Endothelial cell of umbilical vein (primary cell): ENCODE data around the gene TMEM214. TPM values are rescaled to one million over a fixed set of nuclear protein-coding genes. Genes with fewer than 3 reads are reported as not detected.

Source experiments
- BruUV-seq: library from RNA; stranded (reverse); fragments of 400-500 nt; replicated peaks from 2 replicates; lab custom pipeline; 2021; lab: Mats Ljungman, UMichigan
- CTCF ChIA-PET: fragments of 300-600, 350-600 bp; sonication (Branson Sonifier 250); formaldehyde crosslinking; loops from one replicate; lab custom pipeline; 2021; ENCODE audit warnings: antibody characterized with exemption, inconsistent platforms; lab: Charles Lee
- POLR2A ChIA-PET: fragments of 300-600, 350-600 bp; sonication (Branson Sonifier 250); formaldehyde crosslinking; loops from one replicate; lab custom pipeline; 2021; ENCODE audit warnings: antibody characterized with exemption, inconsistent platforms; lab: Charles Lee
- DNase-seq: peaks from one replicate; pipeline ENCODE4 v3.0.0-alpha.2; 2011; ENCODE audit warnings: low read depth, low spot score
- FAIRE-seq: peaks from 2 replicates; lab custom pipeline; 2011; peaks lifted over from hg19 to GRCh38; lab: Jason Lieb, UNC
- H2AFZ ChIP-seq: 2 replicates; pipeline ENCODE4 v1.6.0; 2012; ENCODE audit warnings: low read depth, low read length, control low read depth, inconsistent platforms
- H3K27ac ChIP-seq: 2 replicates; pipeline ENCODE4 v1.5.1; 2011; ENCODE audit warnings: low read depth, mild to moderate bottlenecking, control low read depth, low read length, moderate library complexity; ENCODE audit not compliant: insufficient read depth
- H3K27me3 ChIP-seq, 2 experiments: 2 replicates each; pipeline versions ENCODE4 v1.6.0 to v1.6.1; 2011; ENCODE audit warnings: low read length in 2 of 2, mixed read lengths in 1 of 2; ENCODE audit not compliant: control insufficient read depth in 2 of 2, insufficient read depth in 2 of 2
- H3K36me3 ChIP-seq, 2 experiments: 2 replicates in 1 of 2; 3 replicates in 1 of 2; pipeline ENCODE4 v1.5.1; 2011; ENCODE audit warnings: low read length in 2 of 2, mild to moderate bottlenecking in 1 of 2, moderate library complexity in 1 of 2; ENCODE audit not compliant: control insufficient read depth in 2 of 2, insufficient read depth in 2 of 2; ENCODE audit errors: extremely low read depth in 1 of 2
- H3K4me1 ChIP-seq: 3 replicates; pipeline ENCODE4 v1.5.1; 2011; ENCODE audit warnings: mild to moderate bottlenecking, low read length; ENCODE audit not compliant: control insufficient read depth, insufficient read depth; ENCODE audit errors: extremely low read depth
- H3K4me2 ChIP-seq: 2 replicates; pipeline ENCODE4 v1.6.1; 2011; ENCODE audit warnings: low read length, control low read depth, mixed read lengths; ENCODE audit not compliant: insufficient read depth
- H3K4me3 ChIP-seq, 3 experiments: fragments of 200-600 bp in 1 of 3; sonication (generic), shearing (Covaris generic) in 1 of 3; replicated peaks in 1 of 3; 2 replicates each; pipeline ENCODE4 v1.5.1; 2011 to 2016; ENCODE audit warnings: control low read depth in 3 of 3, low read length in 3 of 3, mild to moderate bottlenecking in 2 of 3, inconsistent platforms in 1 of 3, low read depth in 1 of 3, moderate library complexity in 1 of 3; ENCODE audit not compliant: insufficient read depth in 1 of 3
- H3K79me2 ChIP-seq: 2 replicates; pipeline ENCODE4 v1.6.0; 2012; ENCODE audit warnings: low read length, inconsistent platforms; ENCODE audit not compliant: control insufficient read depth, insufficient read depth
- H3K9ac ChIP-seq: replicated peaks from 2 replicates; pipeline ENCODE3; 2011; ENCODE audit warnings: low read length, control low read depth; ENCODE audit not compliant: insufficient read depth; ENCODE audit errors: extremely low read depth
- H3K9me1 ChIP-seq: replicated peaks from 3 replicates; pipeline ENCODE4 v1.6.0; 2011; ENCODE audit warnings: mild to moderate bottlenecking, low read length; ENCODE audit not compliant: control insufficient read depth, insufficient read depth; ENCODE audit errors: extremely low read depth
- H3K9me3 ChIP-seq: replicated peaks from 2 replicates; pipeline ENCODE4 v1.5.1; 2012; ENCODE audit warnings: low read length, inconsistent platforms; ENCODE audit not compliant: control insufficient read depth, insufficient read depth
- H4K20me1 ChIP-seq: replicated peaks from 2 replicates; pipeline ENCODE3; 2011; ENCODE audit warnings: mild to moderate bottlenecking, low read length; ENCODE audit not compliant: control insufficient read depth, insufficient read depth; ENCODE audit errors: extremely low read depth
- EZH2 ChIP-seq: IDR thresholded peaks from 2 replicates; pipeline ENCODE4 v1.6.1; 2012; ENCODE audit warnings: borderline replicate concordance, low read depth, mild to moderate bottlenecking, moderate library complexity, low read length, inconsistent platforms; ENCODE audit not compliant: severe bottlenecking
- FOS ChIP-seq: IDR thresholded peaks from 2 replicates; pipeline ENCODE4 v1.6.1; 2011; ENCODE audit warnings: mild to moderate bottlenecking, low read length, moderate library complexity, borderline replicate concordance; ENCODE audit not compliant: insufficient read depth
- GATA2 ChIP-seq: IDR thresholded peaks from 2 replicates; pipeline ENCODE4 v1.7.0; 2011; ENCODE audit warnings: low read depth, mild to moderate bottlenecking, moderate library complexity, mixed read lengths, low read length; ENCODE audit not compliant: insufficient read length, insufficient read depth
- JUN ChIP-seq: IDR thresholded peaks from 2 replicates; pipeline ENCODE4 v1.6.1; 2011; ENCODE audit warnings: borderline replicate concordance, low read depth; ENCODE audit not compliant: insufficient read length, insufficient read depth
- MYC ChIP-seq: IDR thresholded peaks from one replicate; pipeline ENCODE4 v1.6.1; 2011; ENCODE audit warnings: mild to moderate bottlenecking, low read depth, low read length
- POLR2A ChIP-seq: IDR thresholded peaks from 2 replicates; pipeline ENCODE4 v1.6.1; 2012; ENCODE audit warnings: low read depth, mild to moderate bottlenecking, control low read depth, low read length
- POLR2AphosphoS5 ChIP-seq: IDR thresholded peaks from 2 replicates; pipeline ENCODE4 v1.6.1; 2012; ENCODE audit warnings: low read depth, mild to moderate bottlenecking, control low read depth, low read length, moderate library complexity; ENCODE audit not compliant: insufficient read depth
- dilution Hi-C: fragments of 300-500 bp; cut with MboI; formaldehyde crosslinking; loops from one replicate; pipeline ENCODE4 v1.15.0; 2019; ENCODE audit warnings: low sequenced_read_pairs; ENCODE audit not compliant: extremely low pct_ligation_motif_present
- intact Hi-C: fragments of 100-400 bp; cut with micrococcal nuclease; formaldehyde crosslinking; loops from one replicate; pipeline ENCODE4 v1.10.0; 2022
- polyA plus RNA-seq, 4 experiments: library from polyadenylated mRNA; depleted of rRNA in 3 of 4; stranded (reverse) in 3 of 4; unstranded in 1 of 4; fragments of >200 nt; gene quantifications; 2 replicates each; pipeline versions ENCODE4 v1.2.1 to v1.2.3, GENCODE V29; 2011 to 2012; ENCODE audit warnings: missing spikeins in 1 of 4
- total RNA-seq: library from RNA; stranded (reverse); gene quantifications from 2 replicates; pipeline ENCODE4 v1.2.3, GENCODE V29; 2021
- TF ChIP-seq, protein P1 (sequence below), 2 donors: IDR thresholded peaks; 1 replicate in 1 of 2; 2 replicates in 1 of 2; pipeline ENCODE4 v1.5.1; 2011; ENCODE audit warnings: low read length in 2 of 2, mild to moderate bottlenecking in 2 of 2, moderate library complexity in 2 of 2, control low read depth in 1 of 2, inconsistent platforms in 1 of 2, low read depth in 1 of 2; ENCODE audit not compliant: insufficient read depth in 1 of 2; ENCODE audit errors: extremely low read depth in 1 of 2
- TF ChIP-seq, protein P2 (sequence below): IDR thresholded peaks from 2 replicates; pipeline ENCODE4 v1.6.1; 2011; ENCODE audit not compliant: insufficient read depth, insufficient read length

The TMEM214 gene
- total and polyA plus RNA-seq, 2 donors (not counting 3 experiments of a cell fraction or from before 2014, with no cell fraction given): 109 to 163 TPM

DNA sequence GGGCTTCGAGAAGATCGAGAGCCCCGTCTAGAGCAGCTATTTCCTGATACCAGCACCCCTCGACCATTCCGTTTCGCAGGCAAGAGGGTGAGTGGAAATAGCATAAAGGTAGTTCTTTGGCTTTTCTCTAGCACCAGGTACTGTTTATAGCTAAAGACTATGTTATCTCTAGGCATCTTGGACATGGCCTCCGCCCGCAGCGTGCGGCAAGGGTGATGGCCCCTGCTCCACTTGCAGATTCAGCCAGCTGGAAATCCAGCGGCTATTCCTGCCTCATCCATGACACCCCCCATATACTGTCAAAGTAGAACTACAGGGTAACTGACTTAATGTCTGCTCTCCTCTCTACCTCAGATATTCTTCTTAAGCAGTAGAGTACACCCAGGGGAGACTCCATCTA is 22.0 kb downstream of the TMEM214 start:
- FAIRE-seq: no peak
- H3K9me3 ChIP-seq: no peaks in the 10 kb centered on the region
- ChIA-PET POLR2A (no interaction called here), CTCF (interaction anchor here (1.0 kb wide), 1 partner anchor 93 kb away, joined by 5 read pairs; no protein-coding TSS in a partner anchor)
- peaks cover 3 to 30% of the 10 kb centered on the region in 2 experiments for H3K36me3 ChIP-seq
- no peaks in the 10 kb centered on the region for H3K27me3 ChIP-seq
- dilution Hi-C loops (no loop called here), intact Hi-C loops (no loop called here)
- H3K4me2 ChIP-seq: no peak overlapping the region
- TF ChIP-seq MYC (no peak), EZH2 (no peak), GATA2 (no peak), POLR2AphosphoS5 (no peak), FOS (no peak), JUN (no peak), POLR2A (no peak)
- TF ChIP-seq, protein P1, sequence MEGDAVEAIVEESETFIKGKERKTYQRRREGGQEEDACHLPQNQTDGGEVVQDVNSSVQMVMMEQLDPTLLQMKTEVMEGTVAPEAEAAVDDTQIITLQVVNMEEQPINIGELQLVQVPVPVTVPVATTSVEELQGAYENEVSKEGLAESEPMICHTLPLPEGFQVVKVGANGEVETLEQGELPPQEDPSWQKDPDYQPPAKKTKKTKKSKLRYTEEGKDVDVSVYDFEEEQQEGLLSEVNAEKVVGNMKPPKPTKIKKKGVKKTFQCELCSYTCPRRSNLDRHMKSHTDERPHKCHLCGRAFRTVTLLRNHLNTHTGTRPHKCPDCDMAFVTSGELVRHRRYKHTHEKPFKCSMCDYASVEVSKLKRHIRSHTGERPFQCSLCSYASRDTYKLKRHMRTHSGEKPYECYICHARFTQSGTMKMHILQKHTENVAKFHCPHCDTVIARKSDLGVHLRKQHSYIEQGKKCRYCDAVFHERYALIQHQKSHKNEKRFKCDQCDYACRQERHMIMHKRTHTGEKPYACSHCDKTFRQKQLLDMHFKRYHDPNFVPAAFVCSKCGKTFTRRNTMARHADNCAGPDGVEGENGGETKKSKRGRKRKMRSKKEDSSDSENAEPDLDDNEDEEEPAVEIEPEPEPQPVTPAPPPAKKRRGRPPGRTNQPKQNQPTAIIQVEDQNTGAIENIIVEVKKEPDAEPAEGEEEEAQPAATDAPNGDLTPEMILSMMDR (IDR thresholded peaks at IDR 0.05; ENCODE audit: extremely low read depth in 1 of 2, insufficient read depth in 1 of 2, low read depth in 1 of 2, low read length in 2 of 2): no peak
- TF ChIP-seq, protein P2, sequence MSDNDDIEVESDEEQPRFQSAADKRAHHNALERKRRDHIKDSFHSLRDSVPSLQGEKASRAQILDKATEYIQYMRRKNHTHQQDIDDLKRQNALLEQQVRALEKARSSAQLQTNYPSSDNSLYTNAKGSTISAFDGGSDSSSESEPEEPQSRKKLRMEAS: no peak
- H3K4me3 ChIP-seq: no peak overlapping the region
- H2AFZ ChIP-seq: no peak overlapping the region
- H3K27ac ChIP-seq: no peak overlapping the region
- DNase-seq: no peak
- no peaks in the 10 kb centered on the region for H4K20me1 ChIP-seq
- peaks cover 6% of the 10 kb centered on the region for H3K4me1 ChIP-seq
- H3K79me2 ChIP-seq: no peaks in the 10 kb centered on the region
- no TSS peak for BruUV-seq
- H3K9me1 ChIP-seq: no peaks in the 10 kb centered on the region
- H3K9ac ChIP-seq: no peak overlapping the region
